HCT116 (cell line): ENCODE measurements around the gene BMAL1. TPM values are rescaled to one million over a fixed set of nuclear protein-coding genes. Genes with fewer than 3 reads are reported as not detected.
"Not testable (repeated sequence)": the region's sequence is repeated elsewhere in the genome, so short reads cannot be mapped to it uniquely, and the experiment has no call there.

Experiments
- ATAC-seq: fragments of 200-7000 bp; cut with Tn5 transposase; 2 replicates; pipeline ENCODE4 v1.9.1; 2020; ENCODE audit warnings: mild to moderate bottlenecking, moderate library complexity
- BruUV-seq: library from RNA; stranded (reverse); fragments of 400-500 nt; replicated peaks from 2 replicates; lab custom pipeline; 2021; lab: Mats Ljungman, UMichigan
- CTCF ChIA-PET: fragments of 300-600 bp; sonication (Branson Sonifier 250); formaldehyde crosslinking; loops from one replicate; lab custom pipeline; 2021; ENCODE audit warnings: antibody characterized with exemption; lab: Charles Lee
- POLR2A ChIA-PET: fragments of 300-600, 350-600 bp; sonication (Branson Sonifier 250); formaldehyde crosslinking; loops from one replicate; lab custom pipeline; 2021; ENCODE audit warnings: antibody characterized with exemption; lab: Charles Lee
- RAD21 ChIA-PET, 2 experiments: fragments of 300-600 bp; sonication (Branson Sonifier 250); formaldehyde crosslinking; loops; one replicate each; lab custom pipeline; 2023; ENCODE audit warnings: low total read pairs in 2 of 2; ENCODE audit not compliant: uncharacterized antibody in 2 of 2, unreplicated experiment in 2 of 2, low non-redundant PET in 1 of 2; lab: Charles Lee
- DNase-seq: peaks from one replicate; pipeline ENCODE4 v3.0.0-alpha.2; 2010; ENCODE audit warnings: low read depth, low spot score
- H2AFZ ChIP-seq: fragments of 200-600 bp; shearing (Covaris generic), sonication (generic); 2 replicates; pipeline ENCODE4 v1.6.1; 2017; ENCODE audit warnings: low read depth, mixed run types, mixed read lengths, antibody characterized with exemption, low read length; ENCODE audit not compliant: poor library complexity, severe bottlenecking
- H3K27ac ChIP-seq: 2 replicates; pipeline ENCODE4 v1.5.1; 2012; ENCODE audit warnings: low read depth, low read length
- H3K27me3 ChIP-seq: fragments of 200-600 bp; sonication (generic); 2 replicates; pipeline ENCODE4 v1.6.1; 2016; ENCODE audit warnings: mixed run types, low read length, mixed read lengths; ENCODE audit not compliant: insufficient read depth
- H3K36me3 ChIP-seq, 2 experiments: fragments of 200-500 bp in 1 of 2; fragments of 200-600 bp in 1 of 2; sonication (Bioruptor generic) in 1 of 2; sonication (generic) in 1 of 2; 2 replicates each; pipeline versions ENCODE4 v1.5.1 to v1.6.1; 2014 to 2016; ENCODE audit warnings: low read length in 2 of 2, inconsistent platforms in 1 of 2, mixed read lengths in 1 of 2, mixed run types in 1 of 2; ENCODE audit not compliant: insufficient read depth in 2 of 2, control insufficient read depth in 1 of 2
- H3K4me1 ChIP-seq, 2 experiments: fragments of 200-600 bp in 1 of 2; sonication (generic) in 1 of 2; 2 replicates each; pipeline versions ENCODE4 v1.5.1 to v1.6.1; 2012 to 2017; ENCODE audit warnings: low read length in 2 of 2, inconsistent platforms in 1 of 2, mild to moderate bottlenecking in 1 of 2, mixed read lengths in 1 of 2, mixed run types in 1 of 2, moderate library complexity in 1 of 2; ENCODE audit not compliant: insufficient read depth in 2 of 2, control insufficient read depth in 1 of 2
- H3K4me2 ChIP-seq: fragments of 200-600 bp; sonication (generic); 2 replicates; pipeline ENCODE4 v1.6.1; 2017; ENCODE audit warnings: mixed run types, low read length, mixed read lengths
- H3K4me3 ChIP-seq, 2 experiments: fragments of 200-600 bp in 1 of 2; sonication (generic) in 1 of 2; replicated peaks in 1 of 2; 2 replicates each; pipeline ENCODE4 v1.5.1; 2011 to 2016; ENCODE audit warnings: low read length in 2 of 2, control low read depth in 1 of 2, low read depth in 1 of 2, mild to moderate bottlenecking in 1 of 2, mixed read lengths in 1 of 2, mixed run types in 1 of 2
- H3K79me2 ChIP-seq: fragments of 200-600 bp; sonication (generic); 2 replicates; pipeline ENCODE4 v1.6.1; 2017; ENCODE audit warnings: mild to moderate bottlenecking, mixed run types, low read length, moderate library complexity, mixed read lengths; ENCODE audit not compliant: insufficient read depth
- H3K9ac ChIP-seq: fragments of 200-600 bp; sonication (generic); 2 replicates; pipeline ENCODE4 v1.6.1; 2016; ENCODE audit warnings: low read length, mixed read lengths
- H3K9me2 ChIP-seq: fragments of 200-600 bp; sonication (generic), shearing (Covaris generic); 2 replicates; pipeline ENCODE4 v1.6.1; 2017; ENCODE audit warnings: mixed run types, mild to moderate bottlenecking, moderate library complexity; ENCODE audit not compliant: insufficient read depth
- H3K9me3 ChIP-seq, 2 experiments: fragments of 200-500 bp in 1 of 2; fragments of 200-600 bp in 1 of 2; sonication (Bioruptor generic) in 1 of 2; sonication (generic) in 1 of 2; 2 replicates each; pipeline ENCODE4 v1.6.1; 2014 to 2017; ENCODE audit warnings: low read length in 2 of 2, mixed read lengths in 2 of 2, inconsistent platforms in 1 of 2, low read depth in 1 of 2, mild to moderate bottlenecking in 1 of 2, mixed run types in 1 of 2, moderate library complexity in 1 of 2; ENCODE audit not compliant: control insufficient read depth in 1 of 2, insufficient read depth in 1 of 2
- H4K20me1 ChIP-seq: fragments of 200-600 bp; sonication (generic), shearing (Covaris generic); 2 replicates; pipeline ENCODE4 v1.6.1; 2017; ENCODE audit warnings: mixed run types, mild to moderate bottlenecking, moderate library complexity; ENCODE audit not compliant: insufficient read depth
- CBX3 ChIP-seq: IDR thresholded peaks from 2 replicates; pipeline ENCODE4 v1.6.1; 2012; ENCODE audit warnings: low read depth
- CEBPB ChIP-seq: IDR thresholded peaks from 2 replicates; pipeline ENCODE4 v1.6.1; 2012; ENCODE audit warnings: low read depth
- CTCF ChIP-seq, 3 experiments: fragments of 200-600 bp in 1 of 3; sonication (generic) in 1 of 3; IDR thresholded peaks in 2 of 3; conservative IDR thresholded peaks in 1 of 3; 2 replicates each; pipeline ENCODE4 v1.5.1; 2012 to 2017; ENCODE audit warnings: low read depth in 2 of 3, low read length in 2 of 3, antibody characterized with exemption in 1 of 3, borderline replicate concordance in 1 of 3, control low read depth in 1 of 3, mild to moderate bottlenecking in 1 of 3, mixed read lengths in 1 of 3, mixed run types in 1 of 3, moderate library complexity in 1 of 3; ENCODE audit not compliant: insufficient read depth in 1 of 3
- EGR1 ChIP-seq: IDR thresholded peaks from 2 replicates; pipeline ENCODE4 v1.6.1; 2012; ENCODE audit warnings: low read depth
- EZH2 ChIP-seq: fragments of 200-600 bp; sonication (generic); IDR thresholded peaks from 2 replicates; pipeline ENCODE4 v1.6.1; 2017; ENCODE audit warnings: antibody characterized with exemption, mixed run types
- JUND ChIP-seq: IDR thresholded peaks from 2 replicates; pipeline ENCODE4 v1.6.1; 2012
- POLR2AphosphoS5 ChIP-seq: IDR thresholded peaks from 2 replicates; pipeline ENCODE4 v1.6.1; 2011; ENCODE audit warnings: mild to moderate bottlenecking, low read depth, low read length, moderate library complexity
- RAD21 ChIP-seq: IDR thresholded peaks from 2 replicates; pipeline ENCODE4 v1.6.1; 2012; ENCODE audit warnings: low read depth, mild to moderate bottlenecking
- YY1 ChIP-seq: IDR thresholded peaks from 2 replicates; pipeline ENCODE4 v1.6.1; 2011; ENCODE audit warnings: low read length, low read depth, moderate library complexity, mild to moderate bottlenecking; ENCODE audit not compliant: insufficient replicate concordance; ENCODE audit errors: extremely low read depth
- ZBTB33 ChIP-seq: IDR thresholded peaks from 2 replicates; pipeline ENCODE4 v1.6.1; 2011; ENCODE audit warnings: mild to moderate bottlenecking, low read length, moderate library complexity; ENCODE audit not compliant: insufficient replicate concordance; ENCODE audit errors: extremely low read depth
- intact Hi-C: fragments of 100-400 bp; cut with micrococcal nuclease; formaldehyde crosslinking; loops from 2 replicates; pipeline ENCODE4 v1.10.0; 2022
- total RNA-seq: library from RNA; stranded (reverse); gene quantifications from one replicate; pipeline ENCODE4 v1.2.1, GENCODE V29; 2021; ENCODE audit not compliant: unreplicated experiment

Gene BMAL1
- total RNA-seq, 1 experiment from 2014 or later = 17.6 TPM

DNA sequence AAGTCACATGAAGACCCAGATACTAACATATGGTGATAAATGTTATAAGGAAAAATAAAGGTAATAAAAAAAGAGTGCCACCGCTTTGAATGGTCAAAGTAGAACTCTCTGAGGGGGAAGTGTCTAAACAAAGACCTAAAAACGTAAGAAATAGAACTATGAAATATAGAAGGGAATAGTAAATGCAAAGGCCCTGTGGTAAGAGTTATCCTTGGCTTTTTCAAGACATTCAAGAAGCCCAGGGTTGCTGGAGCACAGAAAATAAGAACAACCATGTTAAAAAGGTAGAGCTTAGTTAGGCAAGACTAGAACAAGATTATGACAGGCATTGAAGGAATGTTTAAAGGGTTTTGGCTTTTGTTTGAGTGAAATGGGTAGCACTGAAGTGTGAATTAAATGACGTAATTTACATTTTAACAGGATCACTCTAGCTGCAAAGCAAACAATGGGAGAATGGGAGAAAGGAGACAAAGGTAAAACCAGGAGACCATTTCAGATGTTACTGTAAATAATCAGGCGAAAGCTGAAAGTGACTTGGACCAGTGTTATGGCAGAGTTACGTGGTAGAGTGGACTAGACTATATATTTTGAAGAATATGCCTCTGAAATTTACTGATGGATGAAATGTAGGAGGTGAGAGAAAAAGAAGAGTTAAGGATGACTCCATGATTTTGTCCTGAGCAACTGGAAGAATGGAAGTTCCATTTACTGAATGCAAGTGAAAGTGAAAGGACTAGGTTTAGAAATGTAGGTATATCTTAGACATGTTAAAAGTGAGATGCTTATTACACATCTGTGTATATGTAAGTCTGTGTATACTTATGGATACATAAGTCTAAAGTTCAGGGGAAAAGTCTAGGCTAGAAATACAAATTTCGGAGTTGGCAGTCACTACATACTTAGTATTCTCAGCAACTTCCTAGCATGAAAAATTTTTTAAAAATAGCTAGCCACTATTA, 156.9 kb downstream of the BMAL1 start:
- no peak for ATAC-seq
- Histone ChIP-seq H3K27ac (no peak overlapping the region), H3K36me3 (no peaks in the 10 kb centered on the region), H3K27me3 (no peaks in the 10 kb centered on the region), H3K9ac (no peak overlapping the region), H4K20me1 (no peaks in the 10 kb centered on the region; the same call in 1 of the 2 replicates), H3K9me2 (no peaks in the 10 kb centered on the region), H3K9me3 (no peaks in the 10 kb centered on the region), H2AFZ (no peak overlapping the region), H3K79me2 (peaks cover 6% of the 10 kb centered on the region; the same call in 1 of the 2 replicates), H3K4me1 (no peaks in the 10 kb centered on the region), H3K4me3 (no peak overlapping the region), H3K4me2 (no peak overlapping the region)
- TF ChIP-seq EGR1 (no peak), CTCF (IDR thresholded peaks at IDR 0.05 in 2 of 3, conservative IDR thresholded peaks at IDR 0.05 in 1 of 3; ENCODE audit: borderline replicate concordance in 1 of 3, insufficient read depth in 1 of 3, low read depth in 2 of 3, low read length in 2 of 3) (no peak), POLR2AphosphoS5 (no peak), YY1 (no peak), JUND (no peak), CEBPB (no peak), CBX3 (no peak), RAD21 (no peak), ZBTB33 (no peak), EZH2 (no peak)
- CTCF ChIA-PET = no interaction called here
- POLR2A ChIA-PET = no interaction called here
- intact Hi-C loops = no loop called here
- BruUV-seq = no TSS peak
- RAD21 ChIA-PET = no interaction called here
- DNase-seq = no peak

DNA sequence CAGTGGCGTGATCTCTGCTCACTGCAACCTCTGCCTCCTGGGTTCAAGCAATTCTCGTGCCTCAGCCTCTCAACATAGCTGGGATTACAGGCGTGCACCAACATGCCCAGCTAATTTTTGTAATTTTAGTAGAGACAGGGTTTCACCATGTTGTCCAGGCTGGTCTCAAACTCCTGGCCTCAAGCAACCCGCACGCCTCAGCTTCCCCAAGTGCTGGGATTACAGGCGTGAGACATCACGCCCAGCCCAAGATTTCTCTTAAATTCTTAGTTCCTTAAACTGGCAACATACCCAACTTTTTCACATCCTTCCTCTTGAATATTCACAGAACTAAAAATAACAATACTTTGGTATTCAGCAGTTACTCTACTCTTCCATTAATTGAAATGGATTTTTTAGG, 159.2 kb downstream of the BMAL1 start:
- ATAC-seq, H3K9ac ChIP-seq, H2AFZ ChIP-seq, H4K20me1 ChIP-seq, DNase-seq, RAD21 ChIA-PET, H3K36me3 ChIP-seq, H3K4me3 ChIP-seq, POLR2A ChIA-PET, H3K9me3 ChIP-seq, BruUV-seq, intact Hi-C loops, H3K79me2 ChIP-seq, H3K9me2 ChIP-seq, H3K4me1 ChIP-seq, H3K4me2 ChIP-seq, H3K27me3 ChIP-seq, H3K27ac ChIP-seq: not testable (repeated sequence)
- CTCF ChIA-PET = interaction anchor here (0.9 kb wide), 1 partner anchor 29 kb away, joined by 3 read pairs; no protein-coding TSS in a partner anchor
